GM23338 (cell line): ENCODE measurements around the gene SYNDIG1. TPM values are rescaled to one million over a fixed set of nuclear protein-coding genes. Genes with fewer than 3 reads are reported as not detected.

ENCODE experiments used
- ATAC-seq: fragments of 200-7000 bp; cut with Tn5 transposase; 3 replicates; pipeline ENCODE4 v1.9.1; 2020
- DNase-seq: peaks from one replicate; pipeline ENCODE4 v3.0.0-alpha.2; 2015; ENCODE audit warnings: low spot score
- H2AFZ ChIP-seq: fragments of 200-600 bp; sonication (generic); 2 replicates; pipeline ENCODE4 v1.8.0; 2016; ENCODE audit warnings: antibody characterized with exemption, mild to moderate bottlenecking, moderate library complexity
- H3F3A ChIP-seq: fragments of 200-600 bp; sonication (generic); replicated peaks from 2 replicates; pipeline ENCODE4 v1.8.0; 2017; ENCODE audit warnings: antibody characterized with exemption, mixed run types, low read depth
- H3K27ac ChIP-seq: fragments of 200-600 bp; sonication (generic); 2 replicates; pipeline ENCODE4 v1.6.1; 2016; ENCODE audit warnings: low read depth
- H3K27me3 ChIP-seq: fragments of 200-600 bp; sonication (generic); 2 replicates; pipeline ENCODE4 v1.8.0; 2016; ENCODE audit warnings: mild to moderate bottlenecking, mixed run types, moderate library complexity; ENCODE audit not compliant: insufficient read depth
- H3K36me3 ChIP-seq: fragments of 200-600 bp; sonication (generic); 2 replicates; pipeline ENCODE4 v1.8.0; 2016; ENCODE audit warnings: mild to moderate bottlenecking; ENCODE audit not compliant: insufficient read depth
- H3K4me1 ChIP-seq: fragments of 200-600 bp; sonication (generic); 2 replicates; pipeline ENCODE4 v1.8.0; 2016; ENCODE audit warnings: mild to moderate bottlenecking, moderate library complexity; ENCODE audit not compliant: insufficient read depth
- H3K4me2 ChIP-seq: fragments of 200-600 bp; sonication (generic); 2 replicates; pipeline ENCODE4 v1.7.1; 2017; ENCODE audit warnings: mixed run types
- H3K4me3 ChIP-seq: fragments of 200-600 bp; sonication (generic); 2 replicates; pipeline ENCODE4 v1.6.1; 2016; ENCODE audit warnings: mixed run types
- H3K79me2 ChIP-seq: fragments of 200-600 bp; sonication (generic); replicated peaks from 2 replicates; pipeline ENCODE4 v1.8.0; 2017; ENCODE audit warnings: mild to moderate bottlenecking; ENCODE audit not compliant: insufficient read depth
- H3K9me2 ChIP-seq: fragments of 200-600 bp; sonication (generic); 2 replicates; pipeline ENCODE4 v1.8.0; 2017; ENCODE audit not compliant: insufficient read depth
- H4K20me1 ChIP-seq: fragments of 200-600 bp; sonication (generic); replicated peaks from 2 replicates; pipeline ENCODE4 v1.8.0; 2017; ENCODE audit warnings: mild to moderate bottlenecking; ENCODE audit not compliant: insufficient read depth
- H3K27ac Mint-ChIP-seq: 2 replicates; pipeline ENCODE4 v1.8.0; 2020; ENCODE audit warnings: inconsistent platforms, mild to moderate bottlenecking, moderate library complexity, mixed read lengths
- H3K27me3 Mint-ChIP-seq: 3 replicates; pipeline ENCODE4 v1.8.0; 2022; ENCODE audit warnings: low read depth, mild to moderate bottlenecking, moderate library complexity, mixed read lengths, inconsistent platforms; ENCODE audit not compliant: insufficient read depth, poor library complexity
- H3K36me3 Mint-ChIP-seq: 3 replicates; pipeline ENCODE4 v1.8.0; 2021; ENCODE audit warnings: low read depth, mild to moderate bottlenecking, inconsistent platforms, moderate library complexity, mixed read lengths
- H3K4me1 Mint-ChIP-seq: 3 replicates; pipeline ENCODE4 v1.8.0; 2020; ENCODE audit warnings: mild to moderate bottlenecking, inconsistent platforms, mixed read lengths
- H3K4me3 Mint-ChIP-seq: 3 replicates; pipeline ENCODE4 v1.8.0; 2021; ENCODE audit warnings: moderate library complexity, mild to moderate bottlenecking, inconsistent platforms, mixed read lengths
- H3K9me3 Mint-ChIP-seq: 3 replicates; pipeline ENCODE4 v1.8.0; 2020; ENCODE audit warnings: moderate library complexity, mild to moderate bottlenecking, inconsistent platforms, mixed read lengths
- CREB1 ChIP-seq: fragments of 250-450 bp; sonication (Bioruptor Pico); IDR thresholded peaks from 2 replicates; pipeline ENCODE4 v1.5.0; 2020; ENCODE audit warnings: low read depth, mild to moderate bottlenecking, moderate library complexity
- EZH2 ChIP-seq: fragments of 200-600 bp; sonication (generic); IDR thresholded peaks from one replicate; pipeline ENCODE4 v1.8.0; 2017; ENCODE audit warnings: antibody characterized with exemption, mild to moderate bottlenecking, low read depth; ENCODE audit not compliant: unreplicated experiment
- EZH2phosphoT487 ChIP-seq: fragments of 200-600 bp; sonication (generic); IDR thresholded peaks from one replicate; pipeline ENCODE4 v1.8.1; 2018; ENCODE audit warnings: antibody characterized with exemption; ENCODE audit not compliant: unreplicated experiment
- JUNB ChIP-seq: IDR thresholded peaks from one replicate; pipeline ENCODE4 v1.6.1; 2016; ENCODE audit warnings: antibody characterized with exemption; ENCODE audit not compliant: unreplicated experiment
- NANOG ChIP-seq: IDR thresholded peaks from 2 replicates; pipeline ENCODE4 v1.6.1; 2016; ENCODE audit warnings: antibody characterized with exemption, borderline replicate concordance
- POLR2AphosphoS5 ChIP-seq: IDR thresholded peaks from 2 replicates; pipeline ENCODE4 v1.6.1; 2016; ENCODE audit warnings: antibody characterized with exemption, low read depth
- STAT1 ChIP-seq: IDR thresholded peaks from one replicate; pipeline ENCODE4 v1.6.1; 2016; ENCODE audit warnings: antibody characterized with exemption; ENCODE audit not compliant: unreplicated experiment
- ZNF114 ChIP-seq: fragments of 250-450 bp; sonication (Bioruptor Pico); IDR thresholded peaks from 2 replicates; pipeline ENCODE4 v1.5.0; 2020; ENCODE audit warnings: mild to moderate bottlenecking, moderate library complexity
- ZNF331 ChIP-seq: fragments of 250-450 bp; sonication (Bioruptor Pico); IDR thresholded peaks from 2 replicates; pipeline ENCODE4 v1.5.0; 2020; ENCODE audit warnings: low read depth, mild to moderate bottlenecking, moderate library complexity
- polyA plus RNA-seq: library from polyadenylated mRNA; unstranded; fragments of >200 nt; fragmentation: Nextera tagmentation; extraction: Ambion mirVana; gene quantifications from 2 replicates; pipeline ENCODE4 v1.2.1, GENCODE V29; 2016
- total RNA-seq: library from RNA; depleted of rRNA; stranded (reverse); fragments of >200 nt; shearing (Covaris generic); gene quantifications from 2 replicates; pipeline ENCODE4 v1.2.3, GENCODE V29; 2014
- TF ChIP-seq, protein P1 (sequence below): IDR thresholded peaks from 2 replicates; pipeline ENCODE4 v1.6.1; 2016; ENCODE audit warnings: antibody characterized with exemption
- TF ChIP-seq, protein P2 (sequence below): IDR thresholded peaks from one replicate; pipeline ENCODE4 v1.6.1; 2018; ENCODE audit warnings: antibody characterized with exemption; ENCODE audit not compliant: unreplicated experiment
- TF ChIP-seq, protein P3 (sequence below): fragments of 250-450 bp; sonication (Bioruptor Pico); IDR thresholded peaks from 2 replicates; pipeline ENCODE4 v1.5.0; 2020; ENCODE audit warnings: mild to moderate bottlenecking, moderate library complexity
- TF ChIP-seq, protein P4 (sequence below), 2 experiments: fragments of 200-600 bp in 1 of 2; sonication (generic) in 1 of 2; conservative IDR thresholded peaks; 2 replicates each; pipeline versions ENCODE4 v1.5.1 to v1.6.1; 2016 to 2017; ENCODE audit warnings: antibody characterized with exemption in 2 of 2, low read depth in 2 of 2, mild to moderate bottlenecking in 2 of 2, moderate library complexity in 1 of 2

SYNDIG1 gene
- total and polyA plus RNA-seq, 2 experiments from 2014 or later, result 2.8 to 4.8 TPM

DNA sequence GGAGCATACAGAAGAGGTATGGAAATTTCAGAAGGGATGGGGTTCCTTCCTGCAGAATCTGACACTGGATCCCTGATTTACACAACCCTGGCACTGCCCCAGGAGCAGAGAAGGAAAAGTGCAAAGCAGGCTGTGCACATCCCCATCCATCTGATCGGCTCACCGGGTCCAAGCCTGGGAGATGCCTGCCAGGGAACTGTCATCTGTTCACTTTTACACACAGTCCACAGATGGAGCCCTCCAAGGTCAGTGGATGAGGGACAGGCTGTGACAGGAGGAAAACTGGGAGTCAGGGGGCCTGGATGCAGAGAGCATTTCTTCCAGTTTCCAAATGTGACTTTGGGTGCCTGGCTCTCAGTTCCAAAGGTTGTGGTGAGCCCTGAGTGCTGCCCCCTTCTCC is 11.0 kb upstream of the SYNDIG1 start:
- ATAC-seq (no peak), DNase-seq (no peak)
- Histone ChIP-seq H3K4me3 (no peak overlapping the region), H3K4me1 (peaks cover 40% of the 10 kb centered on the region), H3K9me2 (0 out of 2 replicates have a peak, but pooled peaks cover 6% of the 10 kb centered on the region), H3K27ac (no peak overlapping the region), H2AFZ (no peak overlapping the region), H3K4me2 (no peak overlapping the region), H4K20me1 (no peaks in the 10 kb centered on the region), H3F3A (no peaks in the 10 kb centered on the region), H3K36me3 (no peaks in the 10 kb centered on the region), H3K27me3 (no peaks in the 10 kb centered on the region), H3K79me2 (no peaks in the 10 kb centered on the region)
- Mint-ChIP-seq H3K27ac (no peak overlapping the region), H3K36me3 (no peaks in the 10 kb centered on the region), H3K27me3 (peaks cover 5% of the 10 kb centered on the region), H3K4me1 (peaks cover 52% of the 10 kb centered on the region), H3K9me3 (no peaks in the 10 kb centered on the region), H3K4me3 (no peak overlapping the region)
- no peak for TF ChIP-seq POLR2AphosphoS5
- TF ChIP-seq ZNF114 (CRISPR knock-in tag), result no peak
- TF ChIP-seq, protein P1, sequence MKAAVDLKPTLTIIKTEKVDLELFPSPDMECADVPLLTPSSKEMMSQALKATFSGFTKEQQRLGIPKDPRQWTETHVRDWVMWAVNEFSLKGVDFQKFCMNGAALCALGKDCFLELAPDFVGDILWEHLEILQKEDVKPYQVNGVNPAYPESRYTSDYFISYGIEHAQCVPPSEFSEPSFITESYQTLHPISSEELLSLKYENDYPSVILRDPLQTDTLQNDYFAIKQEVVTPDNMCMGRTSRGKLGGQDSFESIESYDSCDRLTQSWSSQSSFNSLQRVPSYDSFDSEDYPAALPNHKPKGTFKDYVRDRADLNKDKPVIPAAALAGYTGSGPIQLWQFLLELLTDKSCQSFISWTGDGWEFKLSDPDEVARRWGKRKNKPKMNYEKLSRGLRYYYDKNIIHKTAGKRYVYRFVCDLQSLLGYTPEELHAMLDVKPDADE, result no peak
- TF ChIP-seq NANOG, result no peak
- TF ChIP-seq, protein P2, sequence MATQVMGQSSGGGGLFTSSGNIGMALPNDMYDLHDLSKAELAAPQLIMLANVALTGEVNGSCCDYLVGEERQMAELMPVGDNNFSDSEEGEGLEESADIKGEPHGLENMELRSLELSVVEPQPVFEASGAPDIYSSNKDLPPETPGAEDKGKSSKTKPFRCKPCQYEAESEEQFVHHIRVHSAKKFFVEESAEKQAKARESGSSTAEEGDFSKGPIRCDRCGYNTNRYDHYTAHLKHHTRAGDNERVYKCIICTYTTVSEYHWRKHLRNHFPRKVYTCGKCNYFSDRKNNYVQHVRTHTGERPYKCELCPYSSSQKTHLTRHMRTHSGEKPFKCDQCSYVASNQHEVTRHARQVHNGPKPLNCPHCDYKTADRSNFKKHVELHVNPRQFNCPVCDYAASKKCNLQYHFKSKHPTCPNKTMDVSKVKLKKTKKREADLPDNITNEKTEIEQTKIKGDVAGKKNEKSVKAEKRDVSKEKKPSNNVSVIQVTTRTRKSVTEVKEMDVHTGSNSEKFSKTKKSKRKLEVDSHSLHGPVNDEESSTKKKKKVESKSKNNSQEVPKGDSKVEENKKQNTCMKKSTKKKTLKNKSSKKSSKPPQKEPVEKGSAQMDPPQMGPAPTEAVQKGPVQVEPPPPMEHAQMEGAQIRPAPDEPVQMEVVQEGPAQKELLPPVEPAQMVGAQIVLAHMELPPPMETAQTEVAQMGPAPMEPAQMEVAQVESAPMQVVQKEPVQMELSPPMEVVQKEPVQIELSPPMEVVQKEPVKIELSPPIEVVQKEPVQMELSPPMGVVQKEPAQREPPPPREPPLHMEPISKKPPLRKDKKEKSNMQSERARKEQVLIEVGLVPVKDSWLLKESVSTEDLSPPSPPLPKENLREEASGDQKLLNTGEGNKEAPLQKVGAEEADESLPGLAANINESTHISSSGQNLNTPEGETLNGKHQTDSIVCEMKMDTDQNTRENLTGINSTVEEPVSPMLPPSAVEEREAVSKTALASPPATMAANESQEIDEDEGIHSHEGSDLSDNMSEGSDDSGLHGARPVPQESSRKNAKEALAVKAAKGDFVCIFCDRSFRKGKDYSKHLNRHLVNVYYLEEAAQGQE, result no peak
- no peak for TF ChIP-seq EZH2
- no peak for TF ChIP-seq STAT1
- TF ChIP-seq JUNB, result no peak
- TF ChIP-seq, protein P3, sequence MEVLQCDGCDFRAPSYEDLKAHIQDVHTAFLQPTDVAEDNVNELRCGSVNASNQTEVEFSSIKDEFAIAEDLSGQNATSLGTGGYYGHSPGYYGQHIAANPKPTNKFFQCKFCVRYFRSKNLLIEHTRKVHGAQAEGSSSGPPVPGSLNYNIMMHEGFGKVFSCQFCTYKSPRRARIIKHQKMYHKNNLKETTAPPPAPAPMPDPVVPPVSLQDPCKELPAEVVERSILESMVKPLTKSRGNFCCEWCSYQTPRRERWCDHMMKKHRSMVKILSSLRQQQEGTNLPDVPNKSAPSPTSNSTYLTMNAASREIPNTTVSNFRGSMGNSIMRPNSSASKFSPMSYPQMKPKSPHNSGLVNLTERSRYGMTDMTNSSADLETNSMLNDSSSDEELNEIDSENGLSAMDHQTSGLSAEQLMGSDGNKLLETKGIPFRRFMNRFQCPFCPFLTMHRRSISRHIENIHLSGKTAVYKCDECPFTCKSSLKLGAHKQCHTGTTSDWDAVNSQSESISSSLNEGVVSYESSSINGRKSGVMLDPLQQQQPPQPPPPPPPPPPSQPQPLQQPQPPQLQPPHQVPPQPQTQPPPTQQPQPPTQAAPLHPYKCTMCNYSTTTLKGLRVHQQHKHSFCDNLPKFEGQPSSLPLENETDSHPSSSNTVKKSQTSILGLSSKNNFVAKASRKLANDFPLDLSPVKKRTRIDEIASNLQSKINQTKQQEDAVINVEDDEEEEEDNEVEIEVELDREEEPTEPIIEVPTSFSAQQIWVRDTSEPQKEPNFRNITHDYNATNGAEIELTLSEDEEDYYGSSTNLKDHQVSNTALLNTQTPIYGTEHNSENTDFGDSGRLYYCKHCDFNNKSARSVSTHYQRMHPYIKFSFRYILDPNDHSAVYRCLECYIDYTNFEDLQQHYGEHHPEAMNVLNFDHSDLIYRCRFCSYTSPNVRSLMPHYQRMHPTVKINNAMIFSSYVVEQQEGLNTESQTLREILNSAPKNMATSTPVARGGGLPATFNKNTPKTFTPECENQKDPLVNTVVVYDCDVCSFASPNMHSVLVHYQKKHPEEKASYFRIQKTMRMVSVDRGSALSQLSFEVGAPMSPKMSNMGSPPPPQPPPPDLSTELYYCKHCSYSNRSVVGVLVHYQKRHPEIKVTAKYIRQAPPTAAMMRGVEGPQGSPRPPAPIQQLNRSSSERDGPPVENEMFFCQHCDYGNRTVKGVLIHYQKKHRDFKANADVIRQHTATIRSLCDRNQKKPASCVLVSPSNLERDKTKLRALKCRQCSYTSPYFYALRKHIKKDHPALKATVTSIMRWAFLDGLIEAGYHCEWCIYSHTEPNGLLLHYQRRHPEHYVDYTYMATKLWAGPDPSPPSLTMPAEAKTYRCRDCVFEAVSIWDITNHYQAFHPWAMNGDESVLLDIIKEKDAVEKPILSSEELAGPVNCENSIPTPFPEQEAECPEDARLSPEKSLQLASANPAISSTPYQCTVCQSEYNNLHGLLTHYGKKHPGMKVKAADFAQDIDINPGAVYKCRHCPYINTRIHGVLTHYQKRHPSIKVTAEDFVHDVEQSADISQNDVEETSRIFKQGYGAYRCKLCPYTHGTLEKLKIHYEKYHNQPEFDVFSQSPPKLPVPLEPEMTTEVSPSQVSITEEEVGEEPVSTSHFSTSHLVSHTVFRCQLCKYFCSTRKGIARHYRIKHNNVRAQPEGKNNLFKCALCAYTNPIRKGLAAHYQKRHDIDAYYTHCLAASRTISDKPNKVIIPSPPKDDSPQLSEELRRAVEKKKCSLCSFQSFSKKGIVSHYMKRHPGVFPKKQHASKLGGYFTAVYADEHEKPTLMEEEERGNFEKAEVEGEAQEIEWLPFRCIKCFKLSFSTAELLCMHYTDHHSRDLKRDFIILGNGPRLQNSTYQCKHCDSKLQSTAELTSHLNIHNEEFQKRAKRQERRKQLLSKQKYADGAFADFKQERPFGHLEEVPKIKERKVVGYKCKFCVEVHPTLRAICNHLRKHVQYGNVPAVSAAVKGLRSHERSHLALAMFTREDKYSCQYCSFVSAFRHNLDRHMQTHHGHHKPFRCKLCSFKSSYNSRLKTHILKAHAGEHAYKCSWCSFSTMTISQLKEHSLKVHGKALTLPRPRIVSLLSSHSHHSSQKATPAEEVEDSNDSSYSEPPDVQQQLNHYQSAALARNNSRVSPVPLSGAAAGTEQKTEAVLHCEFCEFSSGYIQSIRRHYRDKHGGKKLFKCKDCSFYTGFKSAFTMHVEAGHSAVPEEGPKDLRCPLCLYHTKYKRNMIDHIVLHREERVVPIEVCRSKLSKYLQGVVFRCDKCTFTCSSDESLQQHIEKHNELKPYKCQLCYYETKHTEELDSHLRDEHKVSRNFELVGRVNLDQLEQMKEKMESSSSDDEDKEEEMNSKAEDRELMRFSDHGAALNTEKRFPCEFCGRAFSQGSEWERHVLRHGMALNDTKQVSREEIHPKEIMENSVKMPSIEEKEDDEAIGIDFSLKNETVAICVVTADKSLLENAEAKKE (CRISPR knock-in tag), result no peak
- no peak for TF ChIP-seq EZH2phosphoT487
- no peak for TF ChIP-seq CREB1
- TF ChIP-seq ZNF331 (CRISPR knock-in tag), result no peak
- TF ChIP-seq, protein P4, sequence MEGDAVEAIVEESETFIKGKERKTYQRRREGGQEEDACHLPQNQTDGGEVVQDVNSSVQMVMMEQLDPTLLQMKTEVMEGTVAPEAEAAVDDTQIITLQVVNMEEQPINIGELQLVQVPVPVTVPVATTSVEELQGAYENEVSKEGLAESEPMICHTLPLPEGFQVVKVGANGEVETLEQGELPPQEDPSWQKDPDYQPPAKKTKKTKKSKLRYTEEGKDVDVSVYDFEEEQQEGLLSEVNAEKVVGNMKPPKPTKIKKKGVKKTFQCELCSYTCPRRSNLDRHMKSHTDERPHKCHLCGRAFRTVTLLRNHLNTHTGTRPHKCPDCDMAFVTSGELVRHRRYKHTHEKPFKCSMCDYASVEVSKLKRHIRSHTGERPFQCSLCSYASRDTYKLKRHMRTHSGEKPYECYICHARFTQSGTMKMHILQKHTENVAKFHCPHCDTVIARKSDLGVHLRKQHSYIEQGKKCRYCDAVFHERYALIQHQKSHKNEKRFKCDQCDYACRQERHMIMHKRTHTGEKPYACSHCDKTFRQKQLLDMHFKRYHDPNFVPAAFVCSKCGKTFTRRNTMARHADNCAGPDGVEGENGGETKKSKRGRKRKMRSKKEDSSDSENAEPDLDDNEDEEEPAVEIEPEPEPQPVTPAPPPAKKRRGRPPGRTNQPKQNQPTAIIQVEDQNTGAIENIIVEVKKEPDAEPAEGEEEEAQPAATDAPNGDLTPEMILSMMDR (conservative IDR thresholded peaks at IDR 0.05; ENCODE audit: low read depth in 2 of 2), result no peak
